ENCODE measurements around the gene USP36. TPM values are rescaled to one million over a fixed set of nuclear protein-coding genes. Genes with fewer than 3 reads are reported as not detected.

Gene USP36
- total RNA-seq, 1 donor from 2014 or later, result 126 TPM

DNA sequence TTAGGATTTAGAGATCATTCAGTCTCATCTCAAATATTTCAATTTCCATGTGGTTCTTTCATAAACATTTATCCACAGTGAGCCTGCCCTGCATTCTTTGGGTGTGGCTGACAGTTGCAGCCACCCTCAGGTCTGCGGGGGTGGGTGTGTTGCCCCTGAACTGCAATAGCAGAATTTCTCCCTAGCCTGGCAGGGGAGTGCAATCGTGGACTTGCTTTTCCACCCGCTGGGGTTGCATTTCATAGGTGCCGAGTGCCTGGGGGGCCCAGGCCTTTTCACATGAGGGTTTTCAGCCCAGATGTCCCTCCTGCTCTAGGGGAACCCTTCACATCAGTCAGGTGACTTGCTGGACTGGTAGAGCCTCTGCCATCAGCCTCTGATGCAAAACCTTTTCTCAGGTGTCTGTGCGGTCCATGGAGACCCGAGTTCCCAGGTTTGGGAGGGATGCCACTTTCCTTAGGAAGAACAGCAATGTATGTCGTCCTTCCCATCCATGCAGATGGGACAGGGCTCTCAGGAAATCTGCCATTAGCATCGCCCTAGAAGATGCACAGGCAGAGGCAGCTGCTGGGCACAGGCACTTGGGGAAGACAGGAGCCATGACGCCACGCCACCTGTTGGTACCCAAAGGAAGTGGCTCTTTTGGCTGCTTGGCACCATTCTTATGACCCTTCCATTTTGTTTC, 2.4 kb upstream of the USP36 start:
- Mint-ChIP-seq H3K36me3 (ENCODE audit: low read depth) (peaks cover 8% of the 10 kb centered on the region), H3K4me1 (ENCODE audit: low read depth) (peaks cover 34% of the 10 kb centered on the region), H3K27me3 (ENCODE audit: insufficient read depth) (no peaks in the 10 kb centered on the region), H3K9me3 (no peaks in the 10 kb centered on the region), H3K27ac (peak overlapping the region; percentile 40), H3K4me3 (peak overlapping the region; percentile 37)
- intact Hi-C loops (cut with micrococcal nuclease), result loop anchor here (1.0 to 5.0 kb wide), 2 partner anchors 36 to 346 kb away; no protein-coding TSS in a partner anchor
- peak; percentile 44 for DNase-seq (ENCODE audit: low spot score)

DNA sequence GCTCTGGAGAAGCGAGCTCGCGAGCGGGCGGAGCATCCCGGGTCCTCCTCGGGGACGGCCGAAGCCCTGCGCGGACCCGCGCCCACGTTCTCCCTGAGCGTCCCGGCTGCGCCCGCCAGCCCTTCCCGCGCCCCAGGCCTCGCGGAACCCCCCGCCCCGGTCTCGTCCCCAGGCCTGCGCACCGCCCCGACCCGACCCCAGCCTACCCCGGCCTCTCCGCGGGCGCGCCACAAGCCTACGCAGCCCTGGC, 159 bp downstream of the USP36 start:
- H3K36me3 Mint-ChIP-seq (ENCODE audit: low read depth), result peaks cover 28% of the 10 kb centered on the region
- H3K4me1 Mint-ChIP-seq (ENCODE audit: low read depth), result peaks cover 43% of the 10 kb centered on the region
- H3K9me3 Mint-ChIP-seq, result no peaks in the 10 kb centered on the region
- DNase-seq (ENCODE audit: low spot score), result no peak
- H3K27ac Mint-ChIP-seq, result peak overlapping the region; percentile 90
- no peaks in the 10 kb centered on the region for H3K27me3 Mint-ChIP-seq (ENCODE audit: insufficient read depth)
- intact Hi-C loops (cut with micrococcal nuclease), result loop anchor here (1.0 to 5.0 kb wide), 4 partner anchors 23 to 68 kb away; partner anchors contain the start of gene CYTH1
- peak overlapping the region; percentile 87 for H3K4me3 Mint-ChIP-seq

DNA sequence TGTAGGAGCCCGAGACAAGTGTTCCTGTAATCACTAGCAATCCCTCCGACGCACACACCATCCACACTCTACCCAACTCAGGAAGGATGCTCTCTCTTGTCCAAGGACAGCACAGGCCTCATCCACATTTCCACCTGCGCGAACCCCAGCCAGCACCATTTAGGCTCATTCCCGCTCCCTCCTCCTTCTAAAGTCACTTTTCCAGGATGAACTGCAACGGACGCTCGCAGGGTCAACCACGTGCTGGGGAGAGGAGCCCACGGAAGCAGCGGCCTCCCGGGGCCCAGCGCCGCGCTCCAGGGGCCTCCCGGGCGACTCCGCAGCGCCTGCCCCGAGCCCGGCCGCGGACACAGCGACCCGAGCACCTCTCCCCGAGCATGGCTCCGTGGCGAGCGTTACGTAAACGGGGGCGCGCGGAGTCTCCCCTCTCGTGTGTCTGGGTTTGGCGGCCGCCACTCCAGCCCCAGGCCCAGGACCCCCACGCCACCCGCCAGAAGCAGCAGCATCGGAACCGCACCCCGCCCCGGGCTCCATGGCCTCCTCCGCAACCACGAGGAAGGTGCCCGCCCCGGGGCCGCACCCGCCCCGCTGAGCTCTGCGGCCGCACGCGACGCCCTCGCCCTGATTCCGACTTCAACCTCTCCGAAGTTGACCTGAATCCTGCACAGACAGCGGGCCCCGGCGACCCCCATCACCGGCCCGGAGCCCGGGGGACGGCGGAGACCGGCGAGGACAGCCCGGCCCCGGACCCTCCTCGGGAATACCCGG, 668 bp downstream of the USP36 start:
- Mint-ChIP-seq H3K4me3 (peak overlapping the region; percentile 94), H3K27ac (peak overlapping the region; percentile 93), H3K4me1 (ENCODE audit: low read depth) (peaks cover 43% of the 10 kb centered on the region), H3K27me3 (ENCODE audit: insufficient read depth) (no peaks in the 10 kb centered on the region), H3K36me3 (ENCODE audit: low read depth) (peaks cover 32% of the 10 kb centered on the region), H3K9me3 (no peaks in the 10 kb centered on the region)
- DNase-seq (ENCODE audit: low spot score), result peak; percentile 56
- intact Hi-C loops (cut with micrococcal nuclease), result loop anchor here (1.0 to 5.0 kb wide), 4 partner anchors 23 to 67 kb away; partner anchors contain the start of gene CYTH1

DNA sequence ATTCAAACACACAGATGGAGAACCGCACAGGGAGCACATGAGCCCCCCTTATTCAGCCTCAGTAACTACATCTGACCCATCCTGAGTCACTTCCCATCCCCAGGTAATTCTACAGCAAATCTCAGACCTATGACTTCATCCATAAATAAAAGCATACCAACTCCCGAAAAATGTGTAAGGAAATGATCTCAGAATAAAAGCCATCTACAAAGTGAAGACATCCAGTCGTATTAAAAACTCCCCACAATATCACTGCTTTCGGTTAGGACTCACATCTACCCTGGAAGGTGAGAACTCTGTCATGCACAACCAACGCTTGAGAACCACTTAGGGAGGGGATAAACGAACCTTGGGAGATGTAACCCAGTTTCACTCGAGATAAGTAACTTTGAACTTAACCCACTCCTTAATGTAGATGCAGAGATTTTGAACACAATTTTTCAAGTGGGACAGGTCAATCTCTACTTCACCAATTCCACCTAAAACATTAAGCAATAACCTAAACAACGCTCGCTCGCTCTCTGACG, 1.3 kb downstream of the USP36 start:
- H3K36me3 Mint-ChIP-seq (ENCODE audit: low read depth), result peaks cover 33% of the 10 kb centered on the region
- H3K9me3 Mint-ChIP-seq, result no peaks in the 10 kb centered on the region
- DNase-seq (ENCODE audit: low spot score), result no peak
- intact Hi-C loops (cut with micrococcal nuclease), result no loop called here
- peak overlapping the region; percentile 93 for H3K27ac Mint-ChIP-seq
- no peaks in the 10 kb centered on the region for H3K27me3 Mint-ChIP-seq (ENCODE audit: insufficient read depth)
- H3K4me1 Mint-ChIP-seq (ENCODE audit: low read depth), result peaks cover 40% of the 10 kb centered on the region
- H3K4me3 Mint-ChIP-seq, result peak overlapping the region; percentile 94

DNA sequence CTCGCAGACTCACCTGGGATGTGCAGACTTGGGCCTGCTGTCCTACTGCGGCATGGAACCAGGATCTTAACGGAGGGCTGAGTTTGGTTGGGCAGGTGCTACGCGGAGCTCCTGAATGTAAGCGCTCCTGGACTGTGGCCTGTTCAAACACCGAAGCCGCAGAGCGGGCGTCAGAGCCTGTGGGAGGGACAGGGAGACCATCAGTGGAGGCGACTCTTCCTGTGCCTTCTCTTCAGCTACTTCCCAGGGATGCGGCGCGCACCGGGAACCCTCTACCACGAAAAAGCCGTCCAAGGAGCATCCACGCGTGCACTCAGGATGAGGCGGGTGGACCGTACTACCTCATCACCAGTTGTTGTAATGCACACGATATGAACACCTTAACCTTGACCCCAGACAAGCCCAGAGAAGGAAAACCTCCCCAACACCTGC, 2.0 kb downstream of the USP36 start:
- peak overlapping the region; percentile 94 for H3K4me3 Mint-ChIP-seq

DNA sequence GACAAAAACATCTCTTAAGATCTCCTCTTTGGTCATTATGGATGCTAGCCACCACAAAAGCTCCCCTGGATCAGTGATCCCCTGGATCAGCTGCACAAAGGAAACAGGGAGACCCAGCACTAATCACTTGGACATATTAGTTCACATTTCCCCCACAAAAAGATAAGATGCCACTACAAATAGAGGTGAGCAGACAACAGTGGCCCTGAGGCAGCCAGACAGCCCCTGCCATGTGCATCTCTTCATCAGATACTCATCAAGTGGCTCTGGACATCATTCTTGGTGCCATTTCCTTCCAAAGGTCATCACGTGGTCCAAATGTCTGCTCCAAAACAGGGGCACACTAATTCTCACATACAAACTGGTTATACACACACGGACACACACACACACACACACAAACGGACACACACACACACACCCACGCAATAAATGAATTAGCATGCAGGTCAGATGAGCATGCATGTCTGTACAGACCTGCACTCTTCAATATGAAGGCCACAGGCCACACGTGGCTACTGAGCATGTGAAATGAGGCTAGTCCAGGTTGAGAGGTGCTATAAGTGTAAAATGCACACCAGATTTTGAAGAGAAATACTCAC, 4.1 kb downstream of the USP36 start:
- Mint-ChIP-seq H3K4me3 (no peak overlapping the region), H3K9me3 (no peaks in the 10 kb centered on the region), H3K36me3 (ENCODE audit: low read depth) (peaks cover 55% of the 10 kb centered on the region), H3K4me1 (ENCODE audit: low read depth) (peaks cover 26% of the 10 kb centered on the region), H3K27ac (no peak overlapping the region), H3K27me3 (ENCODE audit: insufficient read depth) (no peaks in the 10 kb centered on the region)
- no peak for DNase-seq (ENCODE audit: low spot score)
- intact Hi-C loops (cut with micrococcal nuclease), result no loop called here

More for the DNA sequence above, 2.0 kb downstream of the USP36 start:
- H3K27me3 Mint-ChIP-seq (ENCODE audit: insufficient read depth), result no peaks in the 10 kb centered on the region
- no peak for DNase-seq (ENCODE audit: low spot score)
- peaks cover 35% of the 10 kb centered on the region for H3K36me3 Mint-ChIP-seq (ENCODE audit: low read depth)
- intact Hi-C loops (cut with micrococcal nuclease), result no loop called here
- H3K4me1 Mint-ChIP-seq (ENCODE audit: low read depth), result peaks cover 35% of the 10 kb centered on the region
- peak overlapping the region; percentile 35 for H3K27ac Mint-ChIP-seq
- no peaks in the 10 kb centered on the region for H3K9me3 Mint-ChIP-seq

DNA sequence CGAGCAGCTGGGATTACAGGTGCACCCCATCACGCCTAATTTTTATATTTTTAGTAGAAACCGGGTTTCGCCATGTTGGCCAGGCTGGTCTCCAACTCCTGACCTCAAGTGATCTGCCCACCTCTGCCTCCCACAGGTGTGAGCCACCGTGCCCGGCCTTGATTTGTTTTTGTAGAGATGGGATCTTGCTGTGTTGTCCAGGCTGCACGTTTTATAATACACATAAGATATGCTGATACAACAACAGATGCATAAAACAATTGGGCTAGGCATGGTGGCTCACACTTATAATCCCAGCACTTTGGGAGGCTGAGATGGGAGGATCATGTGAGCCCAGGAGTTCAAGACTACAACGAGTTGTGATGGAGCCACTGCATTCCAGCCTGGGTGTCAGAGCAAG, 6.0 kb downstream of the USP36 start:
- DNase-seq (ENCODE audit: low spot score), result no peak
- Mint-ChIP-seq H3K27ac (no peak overlapping the region), H3K36me3 (ENCODE audit: low read depth) (peaks cover 66% of the 10 kb centered on the region), H3K27me3 (ENCODE audit: insufficient read depth) (no peaks in the 10 kb centered on the region), H3K9me3 (no peaks in the 10 kb centered on the region), H3K4me3 (no peak overlapping the region), H3K4me1 (ENCODE audit: low read depth) (peaks cover 22% of the 10 kb centered on the region)
- intact Hi-C loops (cut with micrococcal nuclease), result no loop called here

DNA sequence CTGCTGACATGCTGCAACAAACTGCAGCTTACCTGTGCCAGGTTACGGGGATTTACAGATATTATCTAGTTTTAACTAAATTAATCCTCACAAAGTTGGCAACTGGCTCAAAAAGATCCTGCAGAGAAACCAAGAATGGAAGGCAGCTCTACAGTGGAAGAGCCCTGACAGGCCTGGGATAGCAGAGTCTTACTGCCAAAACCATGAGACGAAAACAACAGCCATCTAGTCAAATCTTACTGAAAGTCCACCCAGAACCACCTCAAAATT, 8.1 kb downstream of the USP36 start:
- H3K4me3 Mint-ChIP-seq, result no peak overlapping the region
- peaks cover 10% of the 10 kb centered on the region for H3K4me1 Mint-ChIP-seq (ENCODE audit: low read depth)
- H3K27me3 Mint-ChIP-seq (ENCODE audit: insufficient read depth), result no peaks in the 10 kb centered on the region
- DNase-seq (ENCODE audit: low spot score), result no peak
- H3K27ac Mint-ChIP-seq, result no peak overlapping the region
- peaks cover 72% of the 10 kb centered on the region for H3K36me3 Mint-ChIP-seq (ENCODE audit: low read depth)
- intact Hi-C loops (cut with micrococcal nuclease), result no loop called here
- no peaks in the 10 kb centered on the region for H3K9me3 Mint-ChIP-seq

DNA sequence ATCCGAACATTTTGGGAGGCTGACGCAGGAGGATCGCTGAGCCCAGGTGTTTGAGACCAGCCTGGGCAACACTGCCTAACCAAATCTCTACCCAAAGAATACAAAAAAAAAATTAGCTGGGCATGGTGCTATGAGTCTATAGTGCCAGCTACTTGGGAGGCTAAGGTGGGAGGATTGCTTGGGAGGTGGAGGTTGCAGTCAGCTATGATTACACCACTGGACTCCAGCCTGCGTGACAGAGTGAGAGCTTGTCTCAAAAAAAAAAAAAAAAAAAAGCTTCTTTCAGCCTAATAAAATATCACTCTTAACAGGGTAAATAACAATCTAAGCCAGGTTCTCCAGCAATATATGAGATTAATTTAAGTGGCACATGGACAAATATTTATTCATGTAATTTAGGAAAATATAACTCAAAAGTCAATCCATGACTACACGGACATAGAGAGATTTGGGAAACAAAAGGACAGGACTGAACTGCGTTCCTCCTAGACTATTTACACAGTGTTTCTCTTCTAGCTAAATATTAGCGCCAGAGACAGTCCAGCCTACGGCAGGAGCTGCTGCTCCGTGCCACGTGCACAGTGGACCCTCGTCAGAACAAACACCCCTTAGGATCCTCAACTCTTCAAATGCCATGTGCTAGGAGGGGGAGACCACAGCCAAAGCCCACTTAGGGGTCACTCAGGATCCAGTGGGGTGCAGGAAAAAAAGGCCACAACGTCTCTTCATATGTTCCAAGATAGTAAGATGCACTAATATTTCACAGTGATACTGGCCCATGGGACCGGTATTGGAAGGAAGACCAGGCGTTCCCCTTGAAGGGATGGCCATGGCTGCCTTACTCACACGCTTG, 8.7 kb downstream of the USP36 start:
- no peak overlapping the region for H3K4me3 Mint-ChIP-seq
- H3K27ac Mint-ChIP-seq, result no peak overlapping the region
- no peaks in the 10 kb centered on the region for H3K9me3 Mint-ChIP-seq
- peaks cover 70% of the 10 kb centered on the region for H3K36me3 Mint-ChIP-seq (ENCODE audit: low read depth)
- peaks cover 5% of the 10 kb centered on the region for H3K4me1 Mint-ChIP-seq (ENCODE audit: low read depth)
- intact Hi-C loops (cut with micrococcal nuclease), result no loop called here
- no peaks in the 10 kb centered on the region for H3K27me3 Mint-ChIP-seq (ENCODE audit: insufficient read depth)
- DNase-seq (ENCODE audit: low spot score), result no peak

DNA sequence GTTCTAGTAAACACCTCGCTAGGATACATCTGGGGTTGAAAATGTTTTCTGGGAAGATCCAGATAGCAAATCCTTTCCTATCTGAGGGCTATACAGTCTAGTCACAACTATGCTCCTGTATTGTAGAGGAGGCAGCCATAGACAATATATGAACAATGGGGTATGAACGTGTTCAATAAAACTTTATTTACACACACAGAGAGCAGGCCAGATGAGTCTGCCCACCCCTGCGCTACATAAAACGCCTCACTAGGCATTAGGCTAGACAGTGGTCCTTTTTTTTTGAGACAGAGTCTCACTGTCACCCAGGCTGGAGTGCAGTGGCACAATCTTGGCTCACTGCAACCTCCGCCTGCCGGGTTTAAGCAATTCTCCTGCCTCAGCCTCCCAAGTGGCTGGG, 11.1 kb downstream of the USP36 start:
- H3K4me3 Mint-ChIP-seq, result no peak overlapping the region
- H3K4me1 Mint-ChIP-seq (ENCODE audit: low read depth), result peaks cover 18% of the 10 kb centered on the region
- no peak for DNase-seq (ENCODE audit: low spot score)
- H3K9me3 Mint-ChIP-seq, result no peaks in the 10 kb centered on the region
- H3K27me3 Mint-ChIP-seq (ENCODE audit: insufficient read depth), result no peaks in the 10 kb centered on the region
- H3K36me3 Mint-ChIP-seq (ENCODE audit: low read depth), result peaks cover 71% of the 10 kb centered on the region
- no peak overlapping the region for H3K27ac Mint-ChIP-seq
- intact Hi-C loops (cut with micrococcal nuclease), result no loop called here

DNA sequence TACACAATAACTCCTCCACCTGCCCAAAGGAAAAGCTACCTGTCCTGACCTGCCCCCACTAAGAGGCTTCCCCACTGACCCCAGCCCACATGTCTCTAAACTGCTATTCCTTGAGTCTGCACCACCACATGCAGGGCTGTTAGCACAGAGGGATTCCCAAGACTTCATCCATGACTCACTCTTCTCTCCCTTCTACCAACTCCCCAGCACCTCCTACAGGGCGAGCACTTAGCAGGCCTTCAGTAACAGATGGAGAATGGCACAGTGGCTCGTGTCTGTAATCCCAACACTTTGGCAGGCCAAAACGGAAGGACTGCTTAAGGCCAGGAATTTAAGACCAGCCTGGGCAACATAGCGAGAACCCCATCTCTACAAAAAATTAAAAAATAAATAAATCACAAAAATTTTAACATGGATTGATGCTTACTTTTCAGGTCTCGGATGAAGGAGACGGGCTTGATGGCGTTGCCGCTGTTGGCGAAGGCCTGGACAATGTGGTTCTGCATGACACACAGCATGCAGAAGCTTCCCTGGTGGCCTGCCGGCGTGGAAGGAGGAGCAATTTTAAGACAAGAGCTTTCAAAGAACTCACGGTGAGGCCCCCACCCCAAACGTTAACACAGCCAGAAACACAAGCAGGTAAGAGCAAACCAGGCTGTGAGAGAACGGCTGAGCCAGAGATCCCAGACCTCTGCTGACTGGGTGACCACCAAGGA, 12.0 kb downstream of the USP36 start:
- no peak overlapping the region for H3K4me3 Mint-ChIP-seq
- DNase-seq (ENCODE audit: low spot score), result no peak
- H3K4me1 Mint-ChIP-seq (ENCODE audit: low read depth), result peaks cover 23% of the 10 kb centered on the region
- no peaks in the 10 kb centered on the region for H3K9me3 Mint-ChIP-seq
- intact Hi-C loops (cut with micrococcal nuclease), result no loop called here
- H3K36me3 Mint-ChIP-seq (ENCODE audit: low read depth), result peaks cover 75% of the 10 kb centered on the region
- no peaks in the 10 kb centered on the region for H3K27me3 Mint-ChIP-seq (ENCODE audit: insufficient read depth)
- peak overlapping the region; percentile 3 for H3K27ac Mint-ChIP-seq

DNA sequence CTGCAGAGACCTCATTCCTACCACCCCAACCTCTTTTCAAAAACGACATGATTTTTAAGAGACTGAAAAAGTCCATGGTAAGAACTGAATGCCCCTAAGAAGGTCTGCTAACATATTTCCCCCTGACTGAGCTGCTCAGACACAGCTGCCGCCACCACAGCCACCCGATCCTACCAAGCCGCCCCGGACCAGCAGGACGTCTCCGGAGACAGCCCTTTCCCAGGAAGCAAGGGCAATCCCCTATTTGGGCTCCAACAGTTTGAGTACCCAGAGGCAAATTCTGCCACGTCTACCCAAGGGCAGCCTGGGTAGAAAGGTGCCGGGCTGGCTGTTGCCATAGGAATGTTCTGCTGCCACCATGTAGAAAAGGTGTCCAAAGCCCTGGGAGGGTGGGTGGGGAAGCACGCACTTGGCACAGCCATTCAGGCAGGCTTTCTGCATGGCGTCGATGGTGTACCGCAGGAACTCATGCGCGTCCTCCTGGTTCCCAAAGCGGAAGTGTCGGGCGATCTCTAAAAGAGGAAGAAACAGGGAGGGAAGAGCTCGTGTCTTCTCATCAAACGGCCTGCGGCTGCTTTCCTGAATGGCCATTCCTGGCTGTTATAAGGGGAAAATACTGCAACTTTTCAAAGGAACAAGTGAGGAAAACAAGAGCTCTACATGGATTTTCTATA, 13.6 kb downstream of the USP36 start:
- no peak overlapping the region for H3K4me3 Mint-ChIP-seq
- DNase-seq (ENCODE audit: low spot score), result no peak
- no peak overlapping the region for H3K27ac Mint-ChIP-seq
- intact Hi-C loops (cut with micrococcal nuclease), result no loop called here
- H3K36me3 Mint-ChIP-seq (ENCODE audit: low read depth), result peaks cover 74% of the 10 kb centered on the region
- no peaks in the 10 kb centered on the region for H3K27me3 Mint-ChIP-seq (ENCODE audit: insufficient read depth)
- peaks cover 23% of the 10 kb centered on the region for H3K4me1 Mint-ChIP-seq (ENCODE audit: low read depth)
- H3K9me3 Mint-ChIP-seq, result no peaks in the 10 kb centered on the region

All from activated T-helper 1 cell treated with anti-CD3 and anti-CD28 coated beads, Interleukin-12 subunit alpha, Interleukin-12 subunit beta, Interleukin-2, Interleukin-4 antibody, amounts not matched to agents 30 ng/mL and 10 ng/mL and 1 ng/mL, durations not matched to agents 14 hours and 24 hours and 36 hours (primary cell).